Breast epithelium (tissue), 3 donors: ENCODE results near the gene PSMD2.

ENCODE experiments used
- POLR2A ChIP-seq: fragments of 450-650 bp; IDR thresholded peaks from one replicate; pipeline ENCODE4 v1.6.1; 2016; ENCODE audit warnings: antibody characterized with exemption, mild to moderate bottlenecking, moderate library complexity
- TF ChIP-seq, protein P1 (sequence below), 3 donors: fragments of 450-650 bp; IDR thresholded peaks; one replicate each; pipeline ENCODE4 v1.5.1; 2016 to 2017; ENCODE audit warnings: antibody characterized with exemption in 3 of 3, mild to moderate bottlenecking in 3 of 3, moderate library complexity in 3 of 3

GRCh38 chr3:184262764-184263179 lies 36.3 kb upstream of the PSMD2 start:
- TF ChIP-seq, protein P1, sequence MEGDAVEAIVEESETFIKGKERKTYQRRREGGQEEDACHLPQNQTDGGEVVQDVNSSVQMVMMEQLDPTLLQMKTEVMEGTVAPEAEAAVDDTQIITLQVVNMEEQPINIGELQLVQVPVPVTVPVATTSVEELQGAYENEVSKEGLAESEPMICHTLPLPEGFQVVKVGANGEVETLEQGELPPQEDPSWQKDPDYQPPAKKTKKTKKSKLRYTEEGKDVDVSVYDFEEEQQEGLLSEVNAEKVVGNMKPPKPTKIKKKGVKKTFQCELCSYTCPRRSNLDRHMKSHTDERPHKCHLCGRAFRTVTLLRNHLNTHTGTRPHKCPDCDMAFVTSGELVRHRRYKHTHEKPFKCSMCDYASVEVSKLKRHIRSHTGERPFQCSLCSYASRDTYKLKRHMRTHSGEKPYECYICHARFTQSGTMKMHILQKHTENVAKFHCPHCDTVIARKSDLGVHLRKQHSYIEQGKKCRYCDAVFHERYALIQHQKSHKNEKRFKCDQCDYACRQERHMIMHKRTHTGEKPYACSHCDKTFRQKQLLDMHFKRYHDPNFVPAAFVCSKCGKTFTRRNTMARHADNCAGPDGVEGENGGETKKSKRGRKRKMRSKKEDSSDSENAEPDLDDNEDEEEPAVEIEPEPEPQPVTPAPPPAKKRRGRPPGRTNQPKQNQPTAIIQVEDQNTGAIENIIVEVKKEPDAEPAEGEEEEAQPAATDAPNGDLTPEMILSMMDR (IDR thresholded peaks at IDR 0.05) = no peak
- TF ChIP-seq POLR2A = no peak
